NCI-H69 (cell line): ENCODE measurements around the gene ACSS2.
A peak's percentile ranks its signal among the peaks of the same experiment; 100 is the strongest.

Experiments
- DNase-seq: peaks from one replicate; lab custom pipeline; 2025; lab: John Stamatoyannopoulos, UW

Gene ACSS2

GRCh38 chr20:34946661-34947060 is 70.2 kb downstream of the ACSS2 start:
- DNase-seq = no peak

DNA sequence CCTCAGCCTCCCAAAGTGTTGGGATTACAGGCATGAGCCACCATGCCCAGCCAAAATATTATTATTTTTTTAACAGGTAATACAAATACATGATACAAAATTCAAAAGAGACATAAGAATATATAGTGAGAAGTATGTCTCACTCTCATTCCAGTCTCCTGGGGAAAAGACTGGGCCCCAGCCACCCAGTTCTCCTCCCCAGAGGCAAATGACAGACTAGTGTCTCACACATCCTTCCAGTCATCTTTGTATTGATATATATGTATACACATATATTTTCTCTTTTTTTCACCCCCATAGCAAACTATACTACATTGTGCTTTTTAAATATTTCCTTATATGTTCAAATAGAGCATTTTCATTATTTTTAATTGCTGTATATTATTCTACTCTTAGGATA is 70.9 kb downstream of the ACSS2 start:
- DNase-seq = no peak

DNA sequence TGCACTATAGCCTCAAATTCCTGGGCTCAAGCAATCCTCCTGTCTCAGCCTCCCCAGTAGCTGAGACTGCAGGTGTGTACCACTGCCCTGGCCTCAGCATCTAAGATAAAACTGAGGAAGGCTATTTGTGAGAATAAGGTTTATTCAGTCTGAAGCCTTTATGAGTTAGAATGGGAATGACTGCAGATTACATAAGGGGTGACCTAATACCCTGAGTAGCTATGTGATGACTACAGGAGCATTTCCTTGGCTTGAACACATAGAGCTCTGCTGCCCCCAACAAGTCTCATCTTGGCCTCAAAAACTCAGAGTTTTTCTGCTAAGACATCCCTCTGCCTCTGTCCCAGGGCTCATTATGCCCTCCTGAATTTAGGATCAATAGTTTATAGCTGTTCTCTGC is 71.6 kb downstream of the ACSS2 start:
- no peak for DNase-seq

GRCh38 chr20:34949120-34949519 is 72.7 kb downstream of the ACSS2 start:
- no peak for DNase-seq

GRCh38 chr20:34951252-34951651 is 74.8 kb downstream of the ACSS2 start:
- DNase-seq = peak; percentile 77

- DNase-seq = peak; percentile 98
Measured at GRCh38 chr20:34951652-34952051, 75.2 kb downstream of the ACSS2 start.

- peak; percentile 50 for DNase-seq
Measured at GRCh38 chr20:34952671-34953070, 76.3 kb downstream of the ACSS2 start.

DNA sequence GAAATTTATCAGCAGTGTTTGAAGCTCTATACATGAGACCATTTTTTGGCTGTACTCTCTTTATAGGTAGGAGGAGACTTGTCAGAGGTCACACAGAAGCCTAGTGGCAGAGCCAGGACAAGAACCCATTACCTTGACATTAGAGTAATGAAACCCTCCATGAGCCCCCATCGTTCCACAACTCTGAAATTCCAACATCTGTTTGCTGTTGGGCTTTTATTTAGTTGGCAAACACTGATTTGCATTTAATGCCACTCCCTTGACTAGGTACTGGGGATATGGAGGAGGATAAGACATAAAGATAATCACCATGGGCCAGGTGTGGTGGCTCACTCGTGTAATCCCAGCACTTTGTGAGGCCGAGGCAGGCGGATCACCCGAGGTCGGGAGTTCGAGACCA is 77.5 kb downstream of the ACSS2 start:
- peak; percentile 78 for DNase-seq

GRCh38 chr20:34954904-34955230 is 78.5 kb downstream of the ACSS2 start:
- DNase-seq = no peak

- DNase-seq = peak; percentile 99
Measured at GRCh38 chr20:34955231-34956040, 79.0 kb downstream of the ACSS2 start, which contains the start of the genes GSS and MYH7B. Gene GSS, minus strand, starts transcription at chr20:34955806. Its CDS starts 3,954 bp downstream, at chr20:34951852. Gene MYH7B, plus strand, starts transcription at chr20:34955868. Its CDS starts 22,138 bp downstream, at chr20:34978006.

GRCh38 chr20:34956041-34956458 is 79.6 kb downstream of the ACSS2 start:
- no peak for DNase-seq

- DNase-seq = no peak
Measured at GRCh38 chr20:34956751-34957472, 80.5 kb downstream of the ACSS2 start.

DNA sequence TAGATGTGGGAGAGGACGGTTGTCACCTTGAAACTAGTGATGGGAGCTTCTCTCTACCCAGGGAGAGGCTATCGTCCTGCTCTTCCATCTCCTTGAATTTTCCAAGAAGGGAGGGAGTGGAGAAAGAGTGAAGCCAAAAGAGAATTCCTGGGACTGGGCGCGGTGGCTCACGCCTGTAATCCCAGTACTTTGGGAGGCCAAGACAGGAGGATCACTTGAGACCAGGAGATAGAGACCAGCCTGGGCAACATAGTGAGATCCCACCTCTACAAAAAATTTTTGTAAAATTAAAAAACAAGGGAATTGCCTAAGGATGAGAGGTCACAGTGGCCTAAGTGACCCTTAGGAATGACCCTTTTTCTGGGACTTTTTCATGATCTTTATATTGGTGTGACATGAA is 88.1 kb downstream of the ACSS2 start:
- no peak for DNase-seq

GRCh38 chr20:34965051-34965450 is 88.6 kb downstream of the ACSS2 start:
- DNase-seq = no peak

DNA sequence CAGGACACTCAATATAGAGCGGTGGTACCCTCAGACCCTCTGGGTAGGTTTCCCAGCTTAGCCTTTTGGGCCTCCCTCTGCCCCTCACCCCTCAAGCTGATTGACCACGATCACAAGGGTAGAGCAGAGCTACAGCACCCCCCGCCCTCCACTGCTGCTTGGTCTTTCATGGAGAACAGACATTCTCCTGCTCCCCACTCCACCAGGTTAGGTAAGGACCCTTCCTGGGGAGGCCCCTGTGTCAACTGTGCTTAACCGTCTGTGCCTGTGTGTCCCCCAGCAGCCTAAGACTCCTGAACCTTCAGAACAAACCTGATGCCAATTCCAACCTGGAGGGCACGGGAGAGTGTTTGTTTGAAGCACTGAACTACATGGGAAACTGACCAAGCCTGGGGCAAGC is 91.0 kb downstream of the ACSS2 start:
- no peak for DNase-seq

GRCh38 chr20:34968042-34968775 is 91.8 kb downstream of the ACSS2 start:
- no peak for DNase-seq

- no peak for DNase-seq
Measured at GRCh38 chr20:34970193-34970840, 93.9 kb downstream of the ACSS2 start.

DNA sequence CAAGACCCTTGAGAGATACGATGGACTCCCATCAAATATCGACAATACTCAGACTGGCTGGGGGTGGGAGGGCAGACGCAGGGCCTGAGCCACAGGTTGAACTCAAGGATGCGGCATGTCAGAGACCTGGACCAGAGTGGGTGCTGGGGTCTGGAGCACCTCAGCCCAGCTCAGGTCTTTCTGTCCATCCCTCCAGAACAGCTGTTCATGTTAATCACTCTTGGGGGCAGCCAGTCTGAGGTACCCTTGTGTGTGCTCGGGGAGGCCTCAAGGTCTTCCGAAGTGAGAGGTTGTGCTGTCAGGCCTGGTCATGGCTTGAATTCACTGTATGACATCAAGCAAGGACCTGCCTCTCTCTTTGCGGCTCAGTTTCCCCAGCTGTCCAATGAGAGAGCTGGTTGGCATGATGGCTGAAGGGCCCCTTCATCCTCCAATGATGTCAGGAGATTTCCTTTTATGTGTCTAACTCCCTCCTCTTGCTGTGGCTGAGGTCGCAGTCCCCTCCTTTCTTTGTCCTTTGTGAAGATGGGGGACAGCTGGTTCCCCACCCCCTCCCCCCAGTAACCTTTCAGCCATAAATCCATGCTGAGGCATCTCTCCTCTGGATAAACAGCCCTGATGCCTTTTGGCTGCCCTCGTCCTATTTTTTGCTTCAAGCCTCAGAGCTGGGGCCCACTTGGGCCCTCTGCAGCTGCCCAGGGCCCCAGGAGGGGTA is 94.6 kb downstream of the ACSS2 start:
- no peak for DNase-seq

DNA sequence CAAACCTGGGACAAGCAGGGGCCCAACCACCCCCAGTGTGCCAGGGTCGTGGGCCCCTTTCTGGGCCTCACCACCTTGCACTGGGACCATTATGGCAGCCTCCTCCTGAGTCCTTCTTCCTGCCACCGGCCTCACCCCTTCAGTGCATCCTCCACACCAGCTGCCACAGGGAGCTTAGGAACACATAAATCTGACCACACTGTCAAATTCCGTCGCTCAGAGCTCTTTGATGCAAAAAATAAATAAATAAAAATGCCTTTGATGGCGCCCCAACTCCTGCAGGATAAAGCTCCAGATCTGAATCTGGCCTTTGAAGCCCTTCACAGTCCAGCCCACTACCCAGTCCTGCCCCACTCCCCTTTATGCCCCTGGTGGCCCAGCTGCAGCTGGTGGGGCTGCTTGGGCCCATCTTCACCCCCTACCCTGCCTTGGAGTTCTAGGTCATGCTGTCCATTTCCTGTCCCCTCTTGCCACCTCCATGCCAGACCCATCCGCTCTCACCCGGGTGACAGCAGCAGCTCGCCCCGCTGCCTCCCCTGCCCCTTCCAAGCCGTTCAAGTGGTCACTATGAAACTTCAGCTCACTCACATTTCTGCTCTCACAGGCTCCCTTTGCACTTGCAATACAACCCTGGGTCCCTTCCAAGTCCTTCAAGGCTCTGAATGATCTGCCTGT is 95.3 kb downstream of the ACSS2 start:
- no peak for DNase-seq

DNA sequence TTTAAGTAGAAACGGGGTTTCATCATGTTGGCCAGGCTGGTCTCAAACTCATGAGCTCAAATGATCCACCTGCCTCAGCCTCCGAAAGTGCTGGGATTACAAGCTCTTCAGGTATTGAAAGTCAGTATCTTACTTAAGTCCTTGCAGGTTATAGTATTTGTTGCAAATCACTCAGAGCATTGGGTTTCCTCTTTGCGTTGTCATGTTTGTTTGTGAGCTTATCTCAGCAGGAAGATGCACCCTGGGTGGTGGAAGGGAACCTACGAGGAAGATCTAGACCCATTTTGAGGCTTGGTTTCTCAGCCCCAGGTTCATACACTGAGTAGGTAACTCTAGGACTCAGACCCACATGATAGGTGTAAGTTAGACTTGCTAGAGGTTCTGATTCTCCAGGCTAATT is 97.8 kb downstream of the ACSS2 start:
- peak; percentile 15 for DNase-seq

GRCh38 chr20:34976286-34976685 is 99.9 kb downstream of the ACSS2 start:
- DNase-seq = no peak
